HepG2 (cell line): Measurements from ENCODE around the gene UQCR11. TPM values are rescaled to one million over a fixed set of nuclear protein-coding genes. Genes with fewer than 3 reads are reported as not detected.
A peak's percentile ranks its signal among the peaks of the same experiment; 100 is the strongest.

Experiments used
- ARNT ChIP-seq: fragments of 450-650 bp; IDR thresholded peaks from 2 replicates; pipeline ENCODE4 v1.6.1; 2017
- ATM ChIP-seq: fragments of 450-650 bp; IDR thresholded peaks from 2 replicates; pipeline ENCODE4 v1.7.1; 2017; ENCODE audit warnings: mild to moderate bottlenecking, borderline replicate concordance
- ELF4 ChIP-seq: sonication (generic); formaldehyde crosslinking; IDR thresholded peaks from 2 replicates; pipeline ENCODE4 v1.5.0; 2020; ENCODE audit warnings: missing genetic modification reagents, mild to moderate bottlenecking, moderate library complexity, borderline replicate concordance
- FUBP1 ChIP-seq: sonication (generic); formaldehyde crosslinking; IDR thresholded peaks from 2 replicates; pipeline ENCODE4 v1.5.1; 2020; ENCODE audit warnings: missing genetic modification reagents, mild to moderate bottlenecking, borderline replicate concordance
- IRF9 ChIP-seq: sonication (generic); formaldehyde crosslinking; IDR thresholded peaks from 2 replicates; pipeline ENCODE4 v1.8.0; 2022; ENCODE audit warnings: missing genetic modification reagents, mild to moderate bottlenecking, borderline replicate concordance
- NCOA1 ChIP-seq: sonication (generic); formaldehyde crosslinking; IDR thresholded peaks from 2 replicates; pipeline ENCODE4 v1.9.0; 2021; ENCODE audit warnings: missing genetic modification reagents
- REPIN1 ChIP-seq: sonication (generic); formaldehyde crosslinking; IDR thresholded peaks from 2 replicates; pipeline ENCODE4 v1.8.0; 2022; ENCODE audit warnings: missing genetic modification reagents, low read depth, mild to moderate bottlenecking, borderline replicate concordance
- SMC3 ChIP-seq: IDR thresholded peaks from 2 replicates; pipeline ENCODE4 v1.6.1; 2011; ENCODE audit warnings: low read length, improper control_type of control experiment
- ZBTB25 ChIP-seq: IDR thresholded peaks from 2 replicates; pipeline ENCODE4 v1.6.1; 2018; ENCODE audit warnings: missing genetic modification reagents
- ZFY ChIP-seq: sonication (generic); formaldehyde crosslinking; IDR thresholded peaks from 2 replicates; pipeline ENCODE4 v1.4.0; 2020; ENCODE audit warnings: missing genetic modification reagents
- ZNF142 ChIP-seq: sonication (generic); formaldehyde crosslinking; IDR thresholded peaks from 2 replicates; pipeline ENCODE4 v1.4.0; 2020; ENCODE audit warnings: missing genetic modification reagents
- ZNF644 ChIP-seq: IDR thresholded peaks from 2 replicates; pipeline ENCODE4 v1.6.1; 2016; ENCODE audit warnings: low read depth
- polyA plus RNA-seq, 8 experiments: library from polyadenylated mRNA; depleted of rRNA in 3 of 8; stranded (reverse) in 7 of 8; unstranded in 1 of 8; fragments of >200 nt; fragmentation: Illumina TruSeq in 4 of 8; extraction: Trizol in 4 of 8; gene quantifications; 2 replicates each; pipeline versions ENCODE4 v1.2.1 to v1.2.3, GENCODE V29; 2011 to 2016; ENCODE audit warnings: low read depth in 4 of 8, missing spikeins in 1 of 8, mixed read lengths in 1 of 8; ENCODE audit not compliant: insufficient read depth in 1 of 8
- total RNA-seq, 5 experiments: library from RNA; depleted of rRNA; stranded (reverse); fragments of >200 nt; fragmentation: Illumina TruSeq; extraction: Trizol; gene quantifications; 2 replicates each; pipeline ENCODE4 v1.2.3, GENCODE V29; 2016; ENCODE audit warnings: low read depth in 1 of 5

The UQCR11 gene
- total and polyA plus RNA-seq, 2 of the 13 experiments (the other 11 are each of a cell fraction or from before 2014, with no cell fraction given) = 125 to 214 TPM

- TF ChIP-seq ZFY (CRISPR knock-in tag) (peak; percentile 85), ZNF644 (CRISPR knock-in tag) (no peak), ZNF142 (CRISPR knock-in tag) (peak; percentile 22; the same call in 1 of the 2 replicates), REPIN1 (peak; percentile 63; the same call in 1 of the 2 replicates), NCOA1 (CRISPR knock-in tag) (no peak), IRF9 (CRISPR knock-in tag) (0 out of 2 replicates have a peak, but pooled peaks have one; percentile 49), FUBP1 (CRISPR knock-in tag) (no peak), SMC3 (peak; percentile 51), ELF4 (CRISPR knock-in tag) (no peak), ATM (no peak), ZBTB25 (peak; percentile 48; the same call in 1 of the 2 replicates), ARNT (no peak)
Measured at GRCh38 chr19:1605236-1606137, at the start of gene UQCR11 (continued).
